ENCODE results near the gene C6orf15.

C6orf15 gene

DNA sequence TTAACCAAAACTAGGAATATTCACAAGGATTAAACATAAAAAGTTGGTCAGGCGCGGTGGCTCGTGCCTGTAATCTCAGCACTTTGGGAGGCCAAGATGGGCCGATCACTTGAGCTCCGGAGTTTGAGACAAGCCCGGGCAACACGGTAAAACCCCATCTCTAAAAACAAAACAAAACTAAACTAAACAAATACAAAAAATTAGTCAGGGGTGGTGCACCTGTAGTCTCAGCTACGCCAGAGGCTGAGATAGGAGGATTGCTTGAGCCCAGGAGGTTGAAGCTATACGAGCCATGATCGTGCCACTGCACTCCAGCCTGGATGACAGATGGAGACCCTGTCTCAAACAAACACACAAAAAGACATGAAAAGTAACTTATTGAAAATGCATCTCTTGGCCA, 23.3 kb upstream of the C6orf15 start:
- no peak for DNase-seq (ENCODE audit: low spot score)
- in situ Hi-C loops (cut with MboI; ENCODE audit: low pct_unique_long_range_greater_than_20kb, low sequenced_read_pairs, unreplicated experiment) = loop anchor here (5.0 to 10.0 kb wide), 2 partner anchors 57 to 229 kb away; no protein-coding TSS in a partner anchor
- TF ChIP-seq, protein P1, sequence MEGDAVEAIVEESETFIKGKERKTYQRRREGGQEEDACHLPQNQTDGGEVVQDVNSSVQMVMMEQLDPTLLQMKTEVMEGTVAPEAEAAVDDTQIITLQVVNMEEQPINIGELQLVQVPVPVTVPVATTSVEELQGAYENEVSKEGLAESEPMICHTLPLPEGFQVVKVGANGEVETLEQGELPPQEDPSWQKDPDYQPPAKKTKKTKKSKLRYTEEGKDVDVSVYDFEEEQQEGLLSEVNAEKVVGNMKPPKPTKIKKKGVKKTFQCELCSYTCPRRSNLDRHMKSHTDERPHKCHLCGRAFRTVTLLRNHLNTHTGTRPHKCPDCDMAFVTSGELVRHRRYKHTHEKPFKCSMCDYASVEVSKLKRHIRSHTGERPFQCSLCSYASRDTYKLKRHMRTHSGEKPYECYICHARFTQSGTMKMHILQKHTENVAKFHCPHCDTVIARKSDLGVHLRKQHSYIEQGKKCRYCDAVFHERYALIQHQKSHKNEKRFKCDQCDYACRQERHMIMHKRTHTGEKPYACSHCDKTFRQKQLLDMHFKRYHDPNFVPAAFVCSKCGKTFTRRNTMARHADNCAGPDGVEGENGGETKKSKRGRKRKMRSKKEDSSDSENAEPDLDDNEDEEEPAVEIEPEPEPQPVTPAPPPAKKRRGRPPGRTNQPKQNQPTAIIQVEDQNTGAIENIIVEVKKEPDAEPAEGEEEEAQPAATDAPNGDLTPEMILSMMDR (IDR thresholded peaks at IDR 0.05; ENCODE audit: extremely low read depth, insufficient read depth, missing control alignments) = no peak

DNA sequence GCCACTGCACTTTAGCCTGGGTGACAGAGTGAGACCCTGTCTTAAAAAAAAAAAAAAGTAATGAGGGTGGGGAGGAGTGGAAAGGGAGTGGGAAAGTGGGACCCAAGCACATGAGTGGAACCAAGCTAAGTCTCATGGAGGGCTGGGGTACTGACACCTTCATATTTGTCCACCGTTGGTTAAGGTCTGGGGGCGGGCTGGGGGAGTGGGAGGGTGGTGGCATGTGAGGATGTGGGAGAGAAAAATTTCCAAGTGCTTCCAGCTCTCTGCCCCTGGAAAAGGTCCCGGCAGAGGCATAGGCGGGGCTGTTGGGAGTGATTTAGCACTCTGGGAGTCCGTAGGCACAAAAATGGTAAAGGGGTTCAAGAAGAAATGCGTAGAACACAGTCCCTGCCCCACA, 20.4 kb upstream of the C6orf15 start:
- TF ChIP-seq, protein P1 (IDR thresholded peaks at IDR 0.05; ENCODE audit: extremely low read depth, insufficient read depth, missing control alignments) = no peak
- no peak for DNase-seq (ENCODE audit: low spot score)
- in situ Hi-C loops (cut with MboI; ENCODE audit: low pct_unique_long_range_greater_than_20kb, low sequenced_read_pairs, unreplicated experiment) = loop anchor here (10.0 kb wide), 1 partner anchor 232 kb away; no protein-coding TSS in a partner anchor

DNA sequence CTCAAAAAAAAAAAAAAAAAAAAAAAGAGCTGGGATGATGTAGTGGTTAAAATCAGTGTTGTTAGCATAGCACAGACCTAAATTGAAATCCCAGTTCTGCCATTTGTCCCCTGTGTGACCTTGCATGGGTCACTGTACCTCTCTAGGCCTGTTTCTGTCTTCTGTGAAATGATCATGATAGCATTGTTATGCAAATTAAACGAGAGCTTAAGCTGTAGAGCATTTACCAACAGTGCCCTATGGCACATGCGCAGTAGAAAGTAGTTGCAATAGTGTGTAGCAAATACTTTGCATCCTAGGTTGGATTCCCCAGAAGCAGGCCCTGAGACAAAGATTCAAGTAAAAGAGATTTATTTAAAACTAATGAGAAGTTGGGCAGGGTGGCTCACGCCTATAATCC, 19.2 kb upstream of the C6orf15 start:
- DNase-seq (ENCODE audit: low spot score) = no peak
- TF ChIP-seq, protein P1 (IDR thresholded peaks at IDR 0.05; ENCODE audit: extremely low read depth, insufficient read depth, missing control alignments) = no peak
- in situ Hi-C loops (cut with MboI; ENCODE audit: low pct_unique_long_range_greater_than_20kb, low sequenced_read_pairs, unreplicated experiment) = loop anchor here (10.0 kb wide), 1 partner anchor 233 kb away; no protein-coding TSS in a partner anchor

DNA sequence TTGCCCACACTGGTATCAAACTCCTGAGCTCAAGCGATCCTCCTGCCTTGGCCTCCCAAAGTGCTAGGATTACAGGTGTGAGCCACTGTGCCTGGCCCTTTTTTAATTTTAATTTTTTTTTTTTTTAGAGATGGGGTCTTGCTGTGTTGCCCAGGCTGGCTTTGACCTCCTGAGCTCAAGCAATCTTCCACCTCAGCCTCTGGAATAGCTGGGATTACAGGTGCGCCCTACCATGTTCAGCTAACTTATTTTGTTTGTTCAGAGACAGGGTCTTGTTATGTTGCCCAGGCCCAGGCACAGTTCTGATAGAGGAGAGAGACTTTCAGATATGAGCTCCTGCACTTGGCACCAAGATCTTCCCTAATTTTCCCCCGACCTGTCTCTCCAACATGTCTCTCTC, 18.4 kb upstream of the C6orf15 start:
- in situ Hi-C loops (cut with MboI; ENCODE audit: low pct_unique_long_range_greater_than_20kb, low sequenced_read_pairs, unreplicated experiment) = loop anchor here (10.0 kb wide), 1 partner anchor 234 kb away; no protein-coding TSS in a partner anchor

DNA sequence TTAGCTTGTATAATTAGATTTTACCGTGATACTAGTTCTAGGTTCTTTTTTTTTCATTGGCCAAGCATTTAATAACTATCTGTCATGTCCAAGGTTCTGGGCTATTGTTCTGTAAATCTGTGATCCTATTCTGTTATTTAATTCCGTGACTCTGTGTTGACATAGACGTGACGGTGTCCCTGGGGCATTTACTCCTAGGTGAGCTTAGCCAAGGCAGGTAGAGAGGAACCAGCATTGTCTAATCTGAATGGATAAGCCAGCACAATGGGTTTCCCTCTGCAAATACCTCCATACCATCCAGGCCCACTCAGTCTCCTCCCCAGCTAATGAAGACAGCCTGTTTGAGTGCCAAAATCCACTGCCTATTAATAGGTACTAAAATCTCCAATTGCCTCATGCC, 16.8 kb upstream of the C6orf15 start:
- TF ChIP-seq, protein P1 (IDR thresholded peaks at IDR 0.05; ENCODE audit: extremely low read depth, insufficient read depth, missing control alignments) = no peak
- in situ Hi-C loops (cut with MboI; ENCODE audit: low pct_unique_long_range_greater_than_20kb, low sequenced_read_pairs, unreplicated experiment) = no loop called here
- DNase-seq (ENCODE audit: low spot score) = no peak

More for the DNA sequence above, 18.4 kb upstream of the C6orf15 start:
- TF ChIP-seq, protein P1 (IDR thresholded peaks at IDR 0.05; ENCODE audit: extremely low read depth, insufficient read depth, missing control alignments) = no peak
- DNase-seq (ENCODE audit: low spot score) = no peak

DNA sequence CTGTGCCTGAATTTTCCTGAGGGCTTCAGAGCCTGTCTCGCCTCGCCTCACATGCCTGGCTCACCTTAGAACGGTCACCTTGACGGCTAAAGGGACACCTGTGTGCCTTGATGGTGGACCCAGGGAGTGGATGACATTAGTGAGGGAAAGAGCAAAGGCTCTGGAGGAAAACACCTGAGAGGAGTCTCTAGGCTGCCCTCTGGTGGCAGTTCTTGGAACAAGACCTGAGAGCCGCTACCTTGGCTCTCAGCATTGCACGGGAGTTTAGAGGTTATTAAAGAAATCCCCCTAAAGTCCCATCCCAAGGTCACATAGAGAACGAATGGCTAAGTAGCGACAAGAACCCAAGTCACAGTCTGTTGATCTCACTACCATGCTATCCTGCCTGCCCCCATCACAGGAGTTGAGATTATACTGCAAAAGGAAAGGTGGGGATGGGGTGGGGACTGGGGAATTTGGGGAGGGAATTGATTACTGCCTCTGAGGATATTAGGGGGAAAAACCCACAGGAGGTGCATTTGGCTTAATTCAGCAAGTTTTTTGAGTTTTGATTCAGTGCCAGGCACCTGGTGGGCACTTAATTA, 15.8 kb upstream of the C6orf15 start:
- TF ChIP-seq, protein P1 (IDR thresholded peaks at IDR 0.05; ENCODE audit: extremely low read depth, insufficient read depth, missing control alignments) = peak; percentile 75
- in situ Hi-C loops (cut with MboI; ENCODE audit: low pct_unique_long_range_greater_than_20kb, low sequenced_read_pairs, unreplicated experiment) = no loop called here
- peak; percentile 80 for DNase-seq (ENCODE audit: low spot score)

Measured in GM13977 (cell line).